Gastrocnemius medialis (tissue), 4 donors: ENCODE data around the gene XPO4. TPM values are rescaled to one million over a fixed set of nuclear protein-coding genes. Genes with fewer than 3 reads are reported as not detected.

Experiments
- ATAC-seq, 2 donors: fragments of 150-250 bp; one replicate each; pipeline ENCODE4 v1.9.1; 2016
- DNase-seq, 2 donors: peaks; one replicate each; pipeline ENCODE4 v3.0.0-alpha.2; 2019
- H3K27ac ChIP-seq, 4 donors: fragments of 200-600 bp; sonication (generic); 1 replicate in 1 of 4; 2 replicates in 3 of 4; pipeline ENCODE4 v1.5.1; 2016 to 2018; ENCODE audit warnings: mild to moderate bottlenecking in 2 of 4, moderate library complexity in 1 of 4
- H3K27me3 ChIP-seq, 3 donors: fragments of 200-600 bp; sonication (generic) in 2 of 3; 1 replicate in 1 of 3; 2 replicates in 2 of 3; pipeline versions ENCODE4 v1.5.1 to v1.6.0; 2016 to 2019; ENCODE audit warnings: mild to moderate bottlenecking in 1 of 3, moderate library complexity in 1 of 3
- H3K36me3 ChIP-seq, 2 donors: fragments of 200-600 bp; sonication (generic) in 1 of 2; one replicate each; pipeline ENCODE4 v1.5.1; 2017 to 2018
- H3K4me1 ChIP-seq, 2 donors: fragments of 200-600 bp; sonication (generic) in 1 of 2; one replicate each; pipeline ENCODE4 v1.5.1; 2016 to 2017; ENCODE audit warnings: mild to moderate bottlenecking in 2 of 2
- H3K4me3 ChIP-seq, 4 donors: fragments of 200-600 bp; sonication (generic) in 3 of 4; 1 replicate in 1 of 4; 2 replicates in 3 of 4; pipeline ENCODE4 v1.5.1; 2016 to 2019; ENCODE audit warnings: mild to moderate bottlenecking in 2 of 4
- H3K9me3 ChIP-seq, 3 donors: fragments of 200-600 bp; sonication (generic) in 2 of 3; 1 replicate in 1 of 3; 2 replicates in 2 of 3; pipeline ENCODE4 v1.5.1; 2016 to 2019
- CTCF ChIP-seq, 5 experiments: fragments of 450-650 bp in 3 of 5; fragments of 200-600 bp in 2 of 5; sonication (generic) in 2 of 5; IDR thresholded peaks in 4 of 5; conservative IDR thresholded peaks in 1 of 5; 1 replicate in 4 of 5; 2 replicates in 1 of 5; pipeline ENCODE4 v1.5.1; 2016 to 2019; ENCODE audit warnings: antibody characterized with exemption in 5 of 5, mild to moderate bottlenecking in 3 of 5, moderate library complexity in 3 of 5
- POLR2A ChIP-seq, 2 donors: fragments of 450-650 bp; IDR thresholded peaks; one replicate each; pipeline ENCODE4 v1.6.1; 2017; ENCODE audit warnings: antibody characterized with exemption in 2 of 2, mild to moderate bottlenecking in 2 of 2, moderate library complexity in 2 of 2
- in situ Hi-C, 4 donors: fragments of 200-750 bp; cut with MboI; loops; one replicate each; pipeline versions ENCODE4 v1.15.0 to v1.8.0; 2017; ENCODE audit warnings: low sequenced_read_pairs in 4 of 4
- intact Hi-C: fragments of 100-400 bp; cut with DNase I; formaldehyde crosslinking; loops from one replicate; pipeline ENCODE4 v1.15.1; 2023; ENCODE audit warnings: low total_unique reads
- total RNA-seq, 4 donors: library from RNA; depleted of rRNA; stranded (reverse); fragments of >200 nt; gene quantifications; one replicate each; pipeline versions ENCODE4 v1.1.0 to v1.2.3, GENCODE V29; 2016

The XPO4 gene
- total RNA-seq, 4 donors from 2014 or later: 10.0 to 18.7 (median 14.7) TPM

DNA sequence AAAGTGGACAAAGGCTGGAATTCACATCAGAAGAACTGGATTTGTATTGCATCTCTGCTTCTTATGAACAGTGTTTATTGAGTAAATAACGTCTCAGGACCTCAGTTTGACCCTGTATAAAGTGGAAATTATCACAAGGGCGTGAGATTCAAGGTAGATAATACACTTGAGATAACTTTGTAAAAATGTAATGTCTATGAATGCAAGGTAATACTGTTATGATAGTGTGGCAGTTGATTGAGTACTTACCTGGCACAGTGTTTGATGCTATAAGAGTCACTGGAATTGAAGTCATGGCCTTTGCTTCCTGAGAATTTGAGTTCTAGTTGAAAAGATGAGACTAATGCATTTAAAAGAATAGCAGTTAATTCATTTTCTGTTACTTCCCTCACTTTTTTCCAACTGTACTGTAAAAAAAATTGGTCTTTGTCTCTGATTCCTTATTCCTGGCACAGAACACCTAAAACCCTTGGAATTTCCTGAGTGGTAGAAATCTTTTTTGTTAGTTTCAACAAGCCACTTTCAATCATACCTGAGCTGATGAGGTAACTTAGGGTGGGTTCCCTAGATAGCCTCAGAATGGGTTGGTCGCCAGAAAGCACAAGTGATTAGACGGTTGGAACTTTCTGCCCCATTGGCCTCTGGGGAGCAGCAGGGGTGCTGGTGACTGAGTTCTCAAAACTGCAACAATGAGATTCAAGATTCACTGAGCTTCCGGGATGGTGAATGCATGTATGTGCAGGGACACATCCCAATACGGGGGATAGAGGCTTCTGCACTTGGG, 6.4 kb upstream of the XPO4 start:
- no peak for TF ChIP-seq POLR2A (IDR thresholded peaks at IDR 0.05)
- no peak for TF ChIP-seq CTCF (IDR thresholded peaks at IDR 0.05 in 4 of 5, conservative IDR thresholded peaks at IDR 0.05 in 1 of 5)
- Histone ChIP-seq H3K27ac (no peak overlapping the region), H3K9me3 (no peaks in the 10 kb centered on the region), H3K27me3 (no peaks in the 10 kb centered on the region), H3K36me3 (no peaks in the 10 kb centered on the region), H3K4me3 (no peak overlapping the region), H3K4me1 (no peaks in the 10 kb centered on the region)
- no peak for ATAC-seq
- intact Hi-C loops: no loop called here
- in situ Hi-C loops: loop anchor here in 1 of 4 donors (25.0 kb wide), 1 partner anchor 722 kb away; the partner anchor contains the start of gene GJB2
- no peak for DNase-seq

GRCh38 chr13:20904908-20905307, 2.4 kb upstream of the XPO4 start:
- DNase-seq (no peak), ATAC-seq (no peak)
- Histone ChIP-seq H3K4me3 (no peak overlapping the region), H3K27me3 (no peaks in the 10 kb centered on the region), H3K9me3 (no peaks in the 10 kb centered on the region), H3K36me3 (no peaks in the 10 kb centered on the region), H3K27ac (no peak overlapping the region), H3K4me1 (peaks cover 10 to 13% of the 10 kb centered on the region in 2 donors)
- no peak for TF ChIP-seq CTCF (IDR thresholded peaks at IDR 0.05 in 4 of 5, conservative IDR thresholded peaks at IDR 0.05 in 1 of 5)
- no peak for TF ChIP-seq POLR2A (IDR thresholded peaks at IDR 0.05)
- in situ Hi-C loops (loop anchor here in 1 of 4 donors (25.0 kb wide), 1 partner anchor 718 kb away; the partner anchor contains the start of gene GJB2), intact Hi-C loops (loop anchor here (5.0 kb wide), 2 partner anchors 78 to 338 kb away; partner anchors contain the start of gene IFT88)

DNA sequence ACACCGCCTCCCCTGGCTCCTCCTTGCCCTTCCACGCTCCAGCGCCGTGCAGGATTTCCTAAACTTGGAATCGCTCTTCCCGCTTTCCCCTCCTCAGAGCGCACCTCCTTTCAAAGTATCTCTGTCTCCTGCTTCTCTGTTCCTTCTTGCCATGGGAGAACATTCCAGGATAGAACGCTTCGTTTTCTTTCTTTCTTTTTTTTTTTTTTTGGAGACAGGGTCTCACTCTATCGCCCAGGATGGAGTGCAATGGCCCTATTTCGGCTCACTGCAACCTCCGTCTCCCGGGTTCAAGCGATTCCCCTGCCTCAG, 574 bp upstream of the XPO4 start:
- peaks cover 10 to 18% of the 10 kb centered on the region in 2 donors for H3K4me1 ChIP-seq
- H3K36me3 ChIP-seq: no peaks in the 10 kb centered on the region
- H3K9me3 ChIP-seq: no peaks in the 10 kb centered on the region
- intact Hi-C loops: loop anchor here (5.0 kb wide), 2 partner anchors 76 to 336 kb away; partner anchors contain the start of gene IFT88
- DNase-seq: no peak
- no peaks in the 10 kb centered on the region for H3K27me3 ChIP-seq
- in situ Hi-C loops: loop anchor here in 1 of 4 donors (25.0 kb wide), 1 partner anchor 716 kb away; the partner anchor contains the start of gene GJB2
- H3K27ac ChIP-seq: peak overlapping the region; percentile 93 to 99 (median 95)
- TF ChIP-seq CTCF (IDR thresholded peaks at IDR 0.05 in 4 of 5, conservative IDR thresholded peaks at IDR 0.05 in 1 of 5) (no peak), POLR2A (IDR thresholded peaks at IDR 0.05) (no peak)
- no peak for ATAC-seq
- peak overlapping the region; percentile 80 to 97 (median 92) for H3K4me3 ChIP-seq

DNA sequence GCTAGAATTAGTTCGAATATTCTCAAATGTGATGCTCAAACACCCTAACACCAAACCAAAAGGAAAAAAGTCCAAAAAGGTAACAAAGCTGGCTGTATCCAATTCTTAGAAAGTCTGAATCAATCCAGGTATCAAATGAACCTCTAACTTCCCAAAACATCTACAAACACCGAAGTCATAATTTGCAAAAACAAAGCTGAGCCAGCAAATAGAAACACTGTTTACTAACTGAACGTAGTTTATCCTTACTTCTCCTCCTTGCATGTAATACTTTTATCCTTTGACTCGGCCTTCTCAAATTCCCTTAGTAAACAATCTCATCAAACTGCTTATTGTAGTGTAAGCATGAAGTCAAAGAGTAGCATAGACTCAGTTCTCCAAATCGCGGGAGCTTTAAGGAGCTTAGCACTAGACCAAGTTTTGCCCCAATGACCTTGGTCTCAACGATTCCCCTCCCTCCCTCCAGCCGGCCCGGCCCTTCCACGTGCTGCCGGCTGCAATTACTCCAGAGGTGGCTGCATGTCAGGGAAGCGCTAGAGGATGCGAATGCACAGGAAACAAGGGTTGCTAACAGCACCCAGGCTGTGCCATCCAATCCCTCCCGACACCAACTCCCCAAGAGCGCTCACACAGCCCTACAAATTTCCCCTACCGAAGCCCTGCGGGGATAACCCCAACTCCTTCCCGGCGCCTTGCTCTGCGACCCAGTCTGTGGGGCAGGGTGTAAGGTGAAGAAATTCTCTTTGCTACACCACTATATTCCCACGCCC, 693 bp downstream of the XPO4 start:
- Histone ChIP-seq H3K27ac (peak overlapping the region; percentile 93 to 99 (median 95)), H3K4me3 (peak overlapping the region; percentile 80 to 97 (median 92)), H3K9me3 (no peaks in the 10 kb centered on the region), H3K36me3 (no peaks in the 10 kb centered on the region), H3K4me1 (peaks cover 13 to 18% of the 10 kb centered on the region in 2 donors), H3K27me3 (no peaks in the 10 kb centered on the region)
- peak; percentile 27 to 72 for DNase-seq
- in situ Hi-C loops (loop anchor here in 1 of 4 donors (25.0 kb wide), 1 partner anchor 715 kb away; the partner anchor contains the start of gene GJB2), intact Hi-C loops (loop anchor here (5.0 kb wide), 2 partner anchors 75 to 335 kb away; partner anchors contain the start of gene IFT88)
- ATAC-seq: peak; percentile 74 to 81
- TF ChIP-seq CTCF (IDR thresholded peaks at IDR 0.05 in 4 of 5, conservative IDR thresholded peaks at IDR 0.05 in 1 of 5) (no peak), POLR2A (IDR thresholded peaks at IDR 0.05) (no peak)
